ENCODE measurements around the gene GNPDA1.

Gene GNPDA1

DNA sequence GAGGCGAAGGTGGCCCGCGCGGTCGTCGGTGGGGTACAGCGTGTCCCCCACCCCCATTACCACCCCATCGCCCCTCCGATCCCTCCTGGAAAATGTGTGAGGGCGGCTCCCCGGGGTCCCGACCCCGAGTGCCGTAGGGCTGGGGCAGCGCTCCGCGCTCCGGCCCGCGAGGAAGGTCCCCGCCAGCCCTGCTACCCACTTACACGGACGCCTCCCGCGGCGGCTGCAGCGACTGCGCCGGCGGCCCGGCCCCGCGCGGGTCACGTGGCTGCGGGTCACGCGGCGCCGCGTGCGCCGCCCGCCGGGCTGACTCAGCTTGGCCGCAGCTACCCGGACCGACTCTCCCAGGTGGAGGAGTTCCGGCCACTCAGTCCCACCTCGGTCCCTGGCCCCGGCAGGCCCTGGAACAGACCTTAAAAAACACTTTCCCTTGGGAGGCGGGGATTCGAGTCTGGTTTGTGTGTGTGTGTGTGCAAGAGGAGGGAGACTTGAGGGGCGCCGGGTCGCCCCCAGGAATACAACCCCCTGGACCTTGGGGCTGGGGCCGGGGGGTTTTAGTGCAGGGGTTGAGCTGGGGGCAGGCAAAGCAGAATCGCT lies at the start of gene GNPDA1:
Gene GNPDA1 (minus strand): TSS at position 236 of the 597 bp plus-strand sequence. CDS start 992 bp downstream, outside the sequence.
- ChIA-PET POLR2A (ENCODE audit: low non-redundant PET) (interaction anchor here (0.6 kb wide), 1 partner anchor 130 kb away, joined by 3 read pairs; no protein-coding TSS in a partner anchor), CTCF (interaction anchor here (0.7 to 3.6 kb wide), 3 partner anchors 12 to 130 kb away, joined by 3 to 18 read pairs (median 6); no protein-coding TSS in a partner anchor)
- peak; percentile 95 for DNase-seq (ENCODE audit: low spot score)
- TF ChIP-seq, protein P1, sequence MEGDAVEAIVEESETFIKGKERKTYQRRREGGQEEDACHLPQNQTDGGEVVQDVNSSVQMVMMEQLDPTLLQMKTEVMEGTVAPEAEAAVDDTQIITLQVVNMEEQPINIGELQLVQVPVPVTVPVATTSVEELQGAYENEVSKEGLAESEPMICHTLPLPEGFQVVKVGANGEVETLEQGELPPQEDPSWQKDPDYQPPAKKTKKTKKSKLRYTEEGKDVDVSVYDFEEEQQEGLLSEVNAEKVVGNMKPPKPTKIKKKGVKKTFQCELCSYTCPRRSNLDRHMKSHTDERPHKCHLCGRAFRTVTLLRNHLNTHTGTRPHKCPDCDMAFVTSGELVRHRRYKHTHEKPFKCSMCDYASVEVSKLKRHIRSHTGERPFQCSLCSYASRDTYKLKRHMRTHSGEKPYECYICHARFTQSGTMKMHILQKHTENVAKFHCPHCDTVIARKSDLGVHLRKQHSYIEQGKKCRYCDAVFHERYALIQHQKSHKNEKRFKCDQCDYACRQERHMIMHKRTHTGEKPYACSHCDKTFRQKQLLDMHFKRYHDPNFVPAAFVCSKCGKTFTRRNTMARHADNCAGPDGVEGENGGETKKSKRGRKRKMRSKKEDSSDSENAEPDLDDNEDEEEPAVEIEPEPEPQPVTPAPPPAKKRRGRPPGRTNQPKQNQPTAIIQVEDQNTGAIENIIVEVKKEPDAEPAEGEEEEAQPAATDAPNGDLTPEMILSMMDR (conservative IDR thresholded peaks at IDR 0.05; ENCODE audit: low read depth): peak; percentile 25
- H3K27ac ChIP-seq: peak within 1 kb of the TSS; percentile 77

DNA sequence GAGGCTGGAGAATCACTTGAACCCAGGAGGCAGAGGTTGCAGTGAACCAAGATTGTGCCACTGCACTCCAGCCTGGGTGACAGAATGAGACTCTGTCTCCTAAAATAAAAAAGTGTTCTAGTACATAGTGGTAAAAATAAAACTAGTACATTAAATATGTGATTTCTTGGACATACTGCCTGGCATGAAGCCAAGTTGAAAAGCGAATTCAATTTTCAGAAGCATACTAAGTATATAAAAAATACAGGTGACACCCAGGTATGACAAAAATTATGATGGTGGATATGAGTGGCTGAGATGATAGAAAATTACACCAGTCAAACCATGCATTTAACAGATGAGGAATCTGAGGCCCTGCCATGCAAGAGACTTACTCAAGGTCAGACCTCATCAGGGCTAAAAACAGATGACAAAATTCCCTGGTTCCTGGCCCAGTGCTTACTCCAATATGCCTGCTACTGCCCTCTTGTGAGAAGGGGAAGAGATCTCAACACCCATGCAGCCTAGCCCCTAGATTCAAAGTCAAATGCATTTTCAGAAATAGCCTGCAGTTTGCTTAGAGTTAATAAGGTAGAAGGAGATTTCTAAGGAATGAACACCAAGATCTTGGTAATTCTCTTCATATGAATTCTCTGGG lies 46.6 kb upstream of the GNPDA1 start:
- CTCF ChIA-PET: interaction anchor here (0.5 kb wide), 1 partner anchor 1914 kb away, joined by 5 read pairs; no protein-coding TSS in a partner anchor

DNA sequence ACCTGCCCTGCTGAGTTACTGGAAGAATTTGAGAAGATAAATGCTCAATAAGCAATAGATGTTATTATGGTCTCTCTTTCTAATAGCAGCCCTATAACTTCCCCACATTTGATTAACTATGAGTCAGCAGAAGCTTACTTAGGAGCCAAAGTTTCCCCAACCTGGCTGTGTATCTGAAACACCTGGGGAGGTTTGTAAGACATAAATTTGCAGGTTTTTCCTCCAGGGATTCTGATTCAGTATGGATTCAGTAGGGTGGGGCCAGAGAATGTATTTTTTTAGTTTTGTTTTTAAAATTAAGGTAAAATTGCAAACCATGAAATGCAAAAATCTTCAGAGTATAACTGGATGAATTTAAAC lies 44.9 kb upstream of the GNPDA1 start:
- ChIA-PET CTCF (interaction anchor here (0.6 to 1.3 kb wide), 3 partner anchors 12 to 242 kb away, joined by 3 read pairs; no protein-coding TSS in a partner anchor), POLR2A (ENCODE audit: low non-redundant PET) (no interaction called here)
- peak; percentile 79 for DNase-seq (ENCODE audit: low spot score)
- TF ChIP-seq, protein P1 (conservative IDR thresholded peaks at IDR 0.05; ENCODE audit: low read depth): no peak
- H3K27ac ChIP-seq: no peak overlapping the region

More for the DNA sequence above, 46.6 kb upstream of the GNPDA1 start:
- no peak overlapping the region for H3K27ac ChIP-seq
- no peak for DNase-seq (ENCODE audit: low spot score)
- POLR2A ChIA-PET (ENCODE audit: low non-redundant PET): no interaction called here
- TF ChIP-seq, protein P1 (conservative IDR thresholded peaks at IDR 0.05; ENCODE audit: low read depth): no peak

DNA sequence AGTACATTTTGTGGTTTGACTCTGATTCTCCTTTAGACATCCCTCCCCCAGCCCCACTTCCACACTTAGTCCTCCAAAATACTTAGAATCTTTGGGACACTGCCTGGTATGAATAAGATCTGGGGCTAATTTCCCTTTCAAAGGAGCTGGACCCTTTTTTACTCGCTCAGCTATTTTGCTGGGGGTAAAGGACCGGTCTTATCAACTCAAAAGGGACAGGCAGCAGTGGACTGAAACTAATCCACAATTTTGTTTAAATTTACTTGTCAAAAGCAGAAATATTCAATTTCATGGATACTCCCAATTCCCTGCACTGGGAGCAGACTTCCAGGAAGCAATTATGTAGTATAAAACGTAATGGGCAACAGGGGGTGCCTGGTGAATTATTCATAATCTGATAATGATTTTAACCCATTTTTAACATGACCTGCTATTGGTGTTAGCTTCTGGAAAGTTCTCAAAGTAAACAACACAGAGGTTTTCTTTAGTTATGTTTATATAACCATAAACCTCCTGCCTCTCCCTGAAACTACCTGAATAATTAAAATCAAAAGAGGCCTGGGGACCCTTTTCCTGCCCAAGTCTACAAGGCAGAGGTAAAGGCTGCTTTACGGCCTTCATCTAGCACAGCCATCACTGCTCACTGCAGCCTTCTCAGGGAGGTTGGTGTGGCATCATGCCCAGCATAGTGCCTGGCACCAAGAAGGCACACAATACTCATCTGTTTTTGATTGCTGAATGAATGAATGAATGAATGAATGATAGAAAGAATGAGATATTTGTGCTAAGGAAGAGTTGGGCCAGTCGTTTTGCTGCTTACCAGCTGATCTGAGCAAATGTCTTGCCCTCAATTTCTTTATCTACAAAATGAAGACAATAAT lies 44.2 kb upstream of the GNPDA1 start:
- ChIA-PET CTCF (interaction anchor here (0.6 to 1.3 kb wide), 3 partner anchors 13 to 241 kb away, joined by 3 read pairs; no protein-coding TSS in a partner anchor), POLR2A (ENCODE audit: low non-redundant PET) (no interaction called here)
- TF ChIP-seq, protein P1 (conservative IDR thresholded peaks at IDR 0.05; ENCODE audit: low read depth): no peak
- no peak overlapping the region for H3K27ac ChIP-seq
- DNase-seq (ENCODE audit: low spot score): no peak

DNA sequence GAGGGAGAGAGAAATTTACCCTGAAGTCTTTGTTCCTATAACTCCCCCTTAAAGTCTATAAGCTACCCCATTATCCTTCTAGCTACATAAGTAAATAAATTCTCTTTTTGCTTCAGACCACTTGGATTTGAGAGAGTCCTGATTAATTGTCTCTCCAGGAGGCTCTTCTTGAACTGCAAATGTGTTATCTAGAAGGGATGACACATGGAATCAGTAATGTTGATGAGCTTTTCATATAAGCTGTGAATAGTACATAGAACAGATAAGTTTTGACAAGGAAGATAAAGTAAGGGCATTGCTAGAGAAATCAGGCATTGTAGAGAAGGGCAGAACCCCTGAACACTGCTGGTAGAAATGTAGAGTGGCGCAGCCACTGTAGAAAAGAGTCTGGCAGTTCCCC lies 42.5 kb upstream of the GNPDA1 start:
- no peak overlapping the region for H3K27ac ChIP-seq
- no peak for DNase-seq (ENCODE audit: low spot score)
- POLR2A ChIA-PET (ENCODE audit: low non-redundant PET): no interaction called here
- TF ChIP-seq, protein P1 (conservative IDR thresholded peaks at IDR 0.05; ENCODE audit: low read depth): no peak
- CTCF ChIA-PET: no interaction called here

Data from RWPE1 (cell line).